ENCODE data around the gene POLR3GL. TPM values are rescaled to one million over a fixed set of nuclear protein-coding genes. Genes with fewer than 3 reads are reported as not detected.
"Not testable (repeated sequence)": the region's sequence is repeated elsewhere in the genome, so short reads cannot be mapped to it uniquely, and the experiment has no call there.

Gene POLR3GL
- total and polyA plus RNA-seq, 2 donors (not counting 1 experiment from before 2014, with no cell fraction given) = 23.3 to 23.8 TPM

- Histone ChIP-seq H3K4me2 (ENCODE audit: extremely low read depth, insufficient read depth, low read length) (peak overlapping the region; percentile 77), H3K27ac (ENCODE audit: insufficient read depth, low read length) (peak overlapping the region; percentile 97), H3K9ac (ENCODE audit: insufficient read depth, low read length) (peak overlapping the region; percentile 88), H3K4me3 (replicated peaks in 1 of 4; ENCODE audit: control extremely low read depth in 1 of 4, insufficient read depth in 1 of 4, low read depth in 3 of 4, low read length in 4 of 4) (peak overlapping the region; percentile 72 to 98 (median 92)), H3K9me3 (ENCODE audit: control insufficient read depth, insufficient read depth, low read depth, low read length) (no peaks in the 10 kb centered on the region), H3K27me3 (ENCODE audit: control insufficient read depth, insufficient read depth, low read length) (no peaks in the 10 kb centered on the region), H3K79me2 (ENCODE audit: control insufficient read depth, insufficient read depth, low read length) (peaks cover 10% of the 10 kb centered on the region), H3K36me3 (ENCODE audit: control insufficient read depth, insufficient read depth, low read length) (no peaks in the 10 kb centered on the region), H3K4me1 (ENCODE audit: control insufficient read depth, extremely low read depth, insufficient read depth, low read length) (no peaks in the 10 kb centered on the region), H4K20me1 (ENCODE audit: control insufficient read depth, extremely low read depth, insufficient read depth, low read length) (no peaks in the 10 kb centered on the region), H2AFZ (ENCODE audit: low read length) (peak overlapping the region; percentile 45)
- no peak for DNase-seq (ENCODE audit: low read depth in 2 of 2)
- TF ChIP-seq EZH2 (IDR thresholded peaks at IDR 0.05; ENCODE audit: low read length, missing control alignments) = no peak
- no peak for TF ChIP-seq CTCF (conservative IDR thresholded peaks at IDR 0.05 in 1 of 2, IDR thresholded peaks at IDR 0.05 in 1 of 2; ENCODE audit: low read depth in 1 of 2, low read length in 2 of 2)
Observed at GRCh38 chr1:145927916-145928643, 36.4 kb upstream of the POLR3GL start.

DNA sequence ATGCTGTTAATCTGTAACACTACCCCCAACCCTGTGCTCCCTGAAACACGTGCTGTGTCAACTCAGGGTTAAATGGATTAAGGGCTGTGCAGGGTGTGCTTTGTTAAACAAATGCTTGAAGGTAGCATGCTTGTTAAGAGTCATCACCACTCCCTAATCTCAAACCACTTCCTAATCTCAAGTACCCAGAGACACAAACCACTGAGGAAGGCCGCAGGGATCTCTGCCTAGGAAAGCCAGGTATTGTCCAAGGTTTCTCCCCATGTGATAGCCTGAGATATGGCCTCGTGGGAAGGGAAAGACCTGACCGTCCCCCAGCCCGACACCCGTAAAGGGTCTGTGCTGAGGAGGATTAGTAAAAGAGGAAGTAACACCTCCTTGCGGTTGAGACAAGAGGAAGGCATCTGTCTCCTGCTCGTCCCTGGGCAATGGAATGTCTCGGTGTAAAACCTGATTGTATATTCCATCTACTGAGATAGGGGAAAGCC is 31.9 kb upstream of the POLR3GL start:
- not testable (repeated sequence) for DNase-seq (ENCODE audit: low read depth in 2 of 2); H3K36me3 ChIP-seq (ENCODE audit: control insufficient read depth, insufficient read depth, low read length); H4K20me1 ChIP-seq (ENCODE audit: control insufficient read depth, extremely low read depth, insufficient read depth, low read length); H3K27me3 ChIP-seq (ENCODE audit: control insufficient read depth, insufficient read depth, low read length); H3K4me2 ChIP-seq (ENCODE audit: extremely low read depth, insufficient read depth, low read length); H3K4me1 ChIP-seq (ENCODE audit: control insufficient read depth, extremely low read depth, insufficient read depth, low read length); H3K79me2 ChIP-seq (ENCODE audit: control insufficient read depth, insufficient read depth, low read length); H3K9me3 ChIP-seq (ENCODE audit: control insufficient read depth, insufficient read depth, low read depth, low read length); H3K4me3 ChIP-seq (replicated peaks in 1 of 4; ENCODE audit: control extremely low read depth in 1 of 4, insufficient read depth in 1 of 4, low read depth in 3 of 4, low read length in 4 of 4); H3K9ac ChIP-seq (ENCODE audit: insufficient read depth, low read length); H2AFZ ChIP-seq (ENCODE audit: low read length); H3K27ac ChIP-seq (ENCODE audit: insufficient read depth, low read length)

- no peak overlapping the region for H2AFZ ChIP-seq (ENCODE audit: low read length)
- H3K9me3 ChIP-seq (ENCODE audit: control insufficient read depth, insufficient read depth, low read depth, low read length) = no peaks in the 10 kb centered on the region
- peaks cover 5% of the 10 kb centered on the region for H3K36me3 ChIP-seq (ENCODE audit: control insufficient read depth, insufficient read depth, low read length)
- no peak overlapping the region for H3K9ac ChIP-seq (ENCODE audit: insufficient read depth, low read length)
- H3K27me3 ChIP-seq (ENCODE audit: control insufficient read depth, insufficient read depth, low read length) = no peaks in the 10 kb centered on the region
- H4K20me1 ChIP-seq (ENCODE audit: control insufficient read depth, extremely low read depth, insufficient read depth, low read length) = no peaks in the 10 kb centered on the region
- no peaks in the 10 kb centered on the region for H3K79me2 ChIP-seq (ENCODE audit: control insufficient read depth, insufficient read depth, low read length)
- H3K4me2 ChIP-seq (ENCODE audit: extremely low read depth, insufficient read depth, low read length) = no peak overlapping the region
- DNase-seq (ENCODE audit: low read depth in 2 of 2) = no peak
- H3K27ac ChIP-seq (ENCODE audit: insufficient read depth, low read length) = no peak overlapping the region
- TF ChIP-seq EZH2 (IDR thresholded peaks at IDR 0.05; ENCODE audit: low read length, missing control alignments) (no peak), CTCF (conservative IDR thresholded peaks at IDR 0.05 in 1 of 2, IDR thresholded peaks at IDR 0.05 in 1 of 2; ENCODE audit: low read depth in 1 of 2, low read length in 2 of 2) (no peak)
- no peaks in the 10 kb centered on the region for H3K4me1 ChIP-seq (ENCODE audit: control insufficient read depth, extremely low read depth, insufficient read depth, low read length)
- no peak overlapping the region for H3K4me3 ChIP-seq (replicated peaks in 1 of 4; ENCODE audit: control extremely low read depth in 1 of 4, insufficient read depth in 1 of 4, low read depth in 3 of 4, low read length in 4 of 4)
Observed at GRCh38 chr1:145935708-145936107, 28.8 kb upstream of the POLR3GL start.
